Activated CD4-positive, alpha-beta T cell treated with anti-CD3 and anti-CD28 coated beads, Interleukin-2, amount 10 ng/mL, durations not matched to agents 7 days and 5 days (primary cell): ENCODE results near the gene KCNJ12. TPM values are rescaled to one million over a fixed set of nuclear protein-coding genes. Genes with fewer than 3 reads are reported as not detected.
"Not testable (repeated sequence)": the region's sequence is repeated elsewhere in the genome, so short reads cannot be mapped to it uniquely, and the experiment has no call there.

Experiments used
- CTCF ChIA-PET: fragments of 350-600 bp; sonication (Branson Sonifier 250); formaldehyde crosslinking; loops from one replicate; lab custom pipeline; 2021; ENCODE audit warnings: antibody characterized with exemption; lab: Charles Lee
- POLR2A ChIA-PET: fragments of 350-600 bp; sonication (Branson Sonifier 250); formaldehyde crosslinking; loops from one replicate; lab custom pipeline; 2021; ENCODE audit warnings: antibody characterized with exemption; lab: Charles Lee
- DNase-seq: peaks from one replicate; pipeline ENCODE4 v3.0.0-alpha.2; 2020
- H3K27ac Mint-ChIP-seq: one replicate; pipeline ENCODE4 v1.8.0; 2021; ENCODE audit warnings: mild to moderate bottlenecking, moderate library complexity, mixed read lengths
- H3K27me3 Mint-ChIP-seq: one replicate; pipeline ENCODE4 v1.8.0; 2021; ENCODE audit warnings: mixed read lengths
- H3K36me3 Mint-ChIP-seq: one replicate; pipeline ENCODE4 v1.8.0; 2021; ENCODE audit warnings: low read depth, mixed read lengths
- H3K4me1 Mint-ChIP-seq: one replicate; pipeline ENCODE4 v1.8.0; 2021; ENCODE audit warnings: mixed read lengths
- H3K4me3 Mint-ChIP-seq: one replicate; pipeline ENCODE4 v1.8.0; 2021; ENCODE audit warnings: mild to moderate bottlenecking, moderate library complexity, mixed read lengths
- H3K9me3 Mint-ChIP-seq: one replicate; pipeline ENCODE4 v1.8.0; 2021; ENCODE audit warnings: mixed read lengths
- total RNA-seq, 2 experiments: library from RNA; stranded (reverse); gene quantifications; one replicate each; pipeline ENCODE4 v1.2.3, GENCODE V29; 2021

The KCNJ12 gene
- total RNA-seq: not detected

- Mint-ChIP-seq H3K4me3 (no peak within 1 kb of the TSS), H3K36me3 (no peaks in the 10 kb centered on the region), H3K27me3 (peaks cover 27% of the 10 kb centered on the region), H3K27ac (no peak within 1 kb of the TSS), H3K4me1 (peaks cover 2% of the 10 kb centered on the region), H3K9me3 (no peaks in the 10 kb centered on the region)
- POLR2A ChIA-PET: no interaction called here
- CTCF ChIA-PET: no interaction called here
- no peak for DNase-seq
Observed at GRCh38 chr17:21376081-21376758, at the start of gene KCNJ12. KCNJ12 (plus strand) TSS chr17:21376357; CDS start chr17:21415343, 38,986 bp downstream.

- H3K27ac Mint-ChIP-seq, H3K36me3 Mint-ChIP-seq, H3K9me3 Mint-ChIP-seq, DNase-seq, H3K4me1 Mint-ChIP-seq, H3K4me3 Mint-ChIP-seq, H3K27me3 Mint-ChIP-seq, CTCF ChIA-PET, POLR2A ChIA-PET: not testable (repeated sequence)
Observed at GRCh38 chr17:21327921-21328320, 48.2 kb upstream of the KCNJ12 start.

- H3K27ac Mint-ChIP-seq, CTCF ChIA-PET, H3K4me1 Mint-ChIP-seq, H3K27me3 Mint-ChIP-seq, POLR2A ChIA-PET, H3K4me3 Mint-ChIP-seq, H3K9me3 Mint-ChIP-seq, H3K36me3 Mint-ChIP-seq, DNase-seq: not testable (repeated sequence)
Observed at GRCh38 chr17:21328778-21329177, 47.4 kb upstream of the KCNJ12 start.

- peaks cover 4% of the 10 kb centered on the region for H3K9me3 Mint-ChIP-seq
- H3K4me3 Mint-ChIP-seq: no peak overlapping the region
- H3K27me3 Mint-ChIP-seq: peaks cover 6% of the 10 kb centered on the region
- ChIA-PET POLR2A (no interaction called here), CTCF (no interaction called here)
- no peak overlapping the region for H3K27ac Mint-ChIP-seq
- H3K36me3 Mint-ChIP-seq: no peaks in the 10 kb centered on the region
- peaks cover under 1% of the 10 kb centered on the region for H3K4me1 Mint-ChIP-seq
- no peak for DNase-seq
Observed at GRCh38 chr17:21330436-21331160, 45.6 kb upstream of the KCNJ12 start.

- POLR2A ChIA-PET, H3K4me3 Mint-ChIP-seq, H3K36me3 Mint-ChIP-seq, H3K27ac Mint-ChIP-seq, DNase-seq, H3K4me1 Mint-ChIP-seq, H3K9me3 Mint-ChIP-seq, H3K27me3 Mint-ChIP-seq, CTCF ChIA-PET: not testable (repeated sequence)
Observed at GRCh38 chr17:21336541-21337294, 39.4 kb upstream of the KCNJ12 start.

- DNase-seq, H3K4me1 Mint-ChIP-seq, POLR2A ChIA-PET, H3K27me3 Mint-ChIP-seq, H3K9me3 Mint-ChIP-seq, H3K27ac Mint-ChIP-seq, H3K4me3 Mint-ChIP-seq, H3K36me3 Mint-ChIP-seq: not testable (repeated sequence)
- CTCF ChIA-PET: interaction anchor here (0.6 kb wide), 1 partner anchor 74 kb away, joined by 3 read pairs; no protein-coding TSS in a partner anchor
Observed at GRCh38 chr17:21337981-21338625, 38.1 kb upstream of the KCNJ12 start.

GRCh38 chr17:21339011-21339410 is 37.1 kb upstream of the KCNJ12 start:
- ChIA-PET POLR2A (no interaction called here), CTCF (no interaction called here)
- Mint-ChIP-seq H3K9me3 (no peaks in the 10 kb centered on the region), H3K4me1 (no peaks in the 10 kb centered on the region), H3K27me3 (no peaks in the 10 kb centered on the region), H3K27ac (no peak overlapping the region), H3K36me3 (no peaks in the 10 kb centered on the region), H3K4me3 (no peak overlapping the region)
- no peak for DNase-seq

GRCh38 chr17:21339571-21339970 is 36.6 kb upstream of the KCNJ12 start:
- CTCF ChIA-PET, H3K9me3 Mint-ChIP-seq, H3K4me3 Mint-ChIP-seq, H3K27me3 Mint-ChIP-seq, H3K36me3 Mint-ChIP-seq, H3K4me1 Mint-ChIP-seq, POLR2A ChIA-PET, DNase-seq, H3K27ac Mint-ChIP-seq: not testable (repeated sequence)

GRCh38 chr17:21340407-21340806 is 35.8 kb upstream of the KCNJ12 start:
- H3K4me3 Mint-ChIP-seq, H3K4me1 Mint-ChIP-seq, DNase-seq, H3K9me3 Mint-ChIP-seq, POLR2A ChIA-PET, CTCF ChIA-PET, H3K36me3 Mint-ChIP-seq, H3K27me3 Mint-ChIP-seq, H3K27ac Mint-ChIP-seq: not testable (repeated sequence)

GRCh38 chr17:21341279-21341678 is 34.9 kb upstream of the KCNJ12 start:
- H3K4me1 Mint-ChIP-seq, H3K27ac Mint-ChIP-seq, H3K27me3 Mint-ChIP-seq, CTCF ChIA-PET, POLR2A ChIA-PET, H3K9me3 Mint-ChIP-seq, DNase-seq, H3K36me3 Mint-ChIP-seq, H3K4me3 Mint-ChIP-seq: not testable (repeated sequence)

- H3K4me1 Mint-ChIP-seq, DNase-seq, H3K27ac Mint-ChIP-seq, CTCF ChIA-PET, H3K4me3 Mint-ChIP-seq, POLR2A ChIA-PET, H3K36me3 Mint-ChIP-seq, H3K27me3 Mint-ChIP-seq, H3K9me3 Mint-ChIP-seq: not testable (repeated sequence)
Observed at GRCh38 chr17:21341925-21342540, 34.1 kb upstream of the KCNJ12 start.

- H3K27me3 Mint-ChIP-seq, H3K27ac Mint-ChIP-seq, CTCF ChIA-PET, H3K4me3 Mint-ChIP-seq, H3K9me3 Mint-ChIP-seq, H3K36me3 Mint-ChIP-seq, H3K4me1 Mint-ChIP-seq, DNase-seq, POLR2A ChIA-PET: not testable (repeated sequence)
Observed at GRCh38 chr17:21343061-21343949, 32.9 kb upstream of the KCNJ12 start.
